DMS53 treated with DMSO at 0.1 percent for 48 hours (cell line): ENCODE results near the gene OR13A1.
"Not testable (repeated sequence)": the region's sequence is repeated elsewhere in the genome, so short reads cannot be mapped to it uniquely, and the experiment has no call there.

Source experiments
- DNase-seq: peaks from one replicate; lab custom pipeline; 2025; ENCODE audit not compliant: unreplicated experiment; lab: John Stamatoyannopoulos, UW

The OR13A1 gene

GRCh38 chr10:45315508-45315907, at the start of gene OR13A1:
TSS of gene OR13A1 (minus strand) at chr10:45315608. CDS start at chr10:45304422, 11,186 bp downstream.
- DNase-seq = no peak

DNA sequence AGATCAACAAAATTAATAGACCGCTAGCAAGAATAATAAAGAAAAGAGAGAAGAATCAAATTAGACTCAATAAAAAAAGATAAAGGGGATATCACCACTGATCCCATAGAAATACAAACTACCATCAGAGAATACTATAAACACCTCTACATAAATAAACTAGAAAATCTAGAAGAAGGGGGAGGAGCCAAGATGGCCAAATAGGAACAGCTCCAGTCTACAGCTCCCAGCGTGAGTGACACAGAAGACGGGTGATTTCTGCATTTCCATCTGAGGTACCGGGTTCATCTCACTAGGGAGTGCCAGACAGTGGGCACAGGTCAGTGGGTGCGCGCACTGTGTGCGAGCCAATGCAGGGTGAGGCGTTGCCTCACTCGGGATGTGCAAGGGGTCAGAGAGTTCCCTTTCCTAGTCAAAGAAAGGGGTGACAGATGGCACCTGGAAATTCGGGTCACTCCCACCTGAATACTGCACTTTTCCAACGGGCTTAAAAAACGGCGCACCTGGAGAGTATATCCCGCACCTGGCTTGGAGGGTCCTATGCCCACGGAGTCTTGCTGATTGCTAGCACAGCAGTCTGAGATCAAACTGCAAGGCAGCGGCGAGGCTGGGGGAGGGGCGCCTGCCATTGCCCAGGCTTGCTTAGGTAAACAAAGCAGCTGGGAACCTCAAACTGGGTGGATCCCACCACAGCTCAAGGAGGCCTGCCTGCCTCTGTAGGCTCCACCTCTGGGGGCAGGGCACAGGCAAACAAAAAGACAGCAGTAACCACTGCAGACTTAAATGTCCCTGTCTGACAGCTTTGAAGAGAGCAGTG, 46.8 kb upstream of the OR13A1 start:
- peak; percentile 13 for DNase-seq

- DNase-seq = peak; percentile 24
These were observed 43.6 kb upstream of the OR13A1 start for GRCh38 chr10:45358961-45359360.

GRCh38 chr10:45355494-45355893, 40.1 kb upstream of the OR13A1 start:
- no peak for DNase-seq

GRCh38 chr10:45354261-45354660, 38.9 kb upstream of the OR13A1 start:
- DNase-seq = no peak

DNA sequence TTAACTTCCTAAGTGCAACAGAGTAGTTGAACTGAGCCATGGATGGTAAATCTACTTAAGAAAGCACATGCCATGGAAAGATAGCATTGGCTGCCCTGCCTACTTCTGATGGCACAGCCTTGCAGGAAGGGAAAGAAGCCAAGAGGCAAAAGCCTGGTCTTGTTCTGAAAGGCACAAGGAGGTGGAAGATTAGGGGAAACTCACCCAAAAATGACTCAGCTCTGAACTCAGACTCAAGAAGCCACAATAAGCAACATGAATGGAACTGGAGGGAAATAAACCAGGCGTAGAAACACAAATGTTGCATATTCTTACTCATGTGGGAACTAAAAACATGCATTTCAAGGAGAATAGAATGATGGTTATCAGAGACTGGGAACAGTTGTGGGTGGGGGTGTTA, 37.8 kb upstream of the OR13A1 start:
- no peak for DNase-seq

DNA sequence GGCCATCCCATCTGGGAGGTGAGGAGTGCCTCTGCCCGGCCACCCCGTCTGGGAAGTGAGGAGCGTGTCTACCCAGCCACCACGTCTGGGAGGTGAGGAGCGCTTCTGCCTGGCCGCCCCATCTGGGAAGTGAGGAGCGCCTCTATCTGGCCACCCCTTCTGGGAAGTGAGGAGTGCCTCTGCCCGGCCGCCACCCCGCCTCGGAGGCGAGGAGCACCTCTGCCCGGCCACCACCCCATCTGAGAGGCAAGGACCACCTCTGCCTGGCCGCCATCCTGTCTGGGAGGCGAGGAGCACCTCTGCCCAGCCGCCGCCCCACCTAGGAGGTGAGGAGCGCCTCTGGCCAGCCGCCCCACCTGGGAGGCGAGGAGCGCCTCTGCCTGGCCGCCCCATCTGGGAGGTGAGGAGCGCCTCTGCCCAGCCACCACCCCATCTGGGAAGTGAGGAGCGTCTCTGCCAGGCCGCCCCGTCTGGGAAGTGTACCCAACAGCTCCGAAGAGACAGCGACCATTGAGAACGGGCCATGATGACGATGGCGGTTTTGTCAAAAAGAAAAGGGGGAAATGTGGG, 32.9 kb upstream of the OR13A1 start:
- DNase-seq = not testable (repeated sequence)

GRCh38 chr10:45347464-45347863, 32.1 kb upstream of the OR13A1 start:
- not testable (repeated sequence) for DNase-seq

DNA sequence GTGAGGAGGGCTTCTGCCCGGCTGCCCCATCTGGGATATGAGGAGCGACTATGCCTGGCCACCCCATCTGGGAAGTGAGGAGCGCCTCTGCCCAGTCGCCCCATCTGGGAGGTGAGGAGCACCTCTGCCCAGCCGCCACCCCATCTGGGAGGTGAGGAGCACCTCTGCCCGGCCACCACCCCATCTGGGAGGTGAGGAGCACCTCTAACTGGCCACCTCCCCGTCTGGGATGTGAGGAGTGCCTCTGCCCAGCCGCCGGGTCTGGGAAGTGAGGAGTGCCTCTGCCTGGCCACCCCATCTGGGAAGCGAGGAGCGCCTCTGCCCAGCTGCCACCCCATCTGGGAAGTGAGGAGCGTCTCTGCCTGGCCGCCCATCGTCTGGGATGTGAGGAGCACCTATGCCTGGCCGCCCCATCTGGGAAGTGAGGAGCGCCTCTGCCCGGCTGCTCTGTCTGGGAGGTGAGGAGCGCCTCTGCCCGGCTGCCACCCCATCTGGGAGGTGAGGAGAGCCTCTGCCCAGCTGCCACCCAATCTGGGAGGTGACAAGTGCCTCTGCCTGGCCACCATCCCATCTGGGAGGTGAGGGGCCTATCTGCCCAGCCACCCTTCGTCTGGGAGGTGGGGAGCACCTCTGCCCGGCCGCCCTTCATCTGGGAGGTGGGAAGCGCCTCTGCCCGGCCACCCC, 31.4 kb upstream of the OR13A1 start:
- not testable (repeated sequence) for DNase-seq

DNA sequence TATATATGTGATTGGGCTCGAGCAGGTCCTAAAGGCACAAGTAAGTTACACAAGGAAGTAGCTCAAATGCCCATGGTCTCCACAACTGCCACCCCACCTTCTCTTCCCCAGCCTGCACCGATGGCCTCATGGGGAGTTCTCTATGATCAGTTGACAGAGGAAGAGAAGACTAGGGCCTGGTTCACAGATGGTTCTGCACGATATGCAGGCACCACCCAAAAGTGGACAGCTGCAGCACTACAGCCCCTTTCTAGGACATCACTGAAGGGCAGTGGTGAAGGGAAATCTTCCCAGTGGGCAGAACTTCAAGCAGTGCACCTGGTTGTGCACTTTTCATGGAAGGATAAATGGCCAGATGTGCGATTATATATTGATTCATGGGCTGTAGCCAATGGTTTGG, 25.0 kb upstream of the OR13A1 start:
- not testable (repeated sequence) for DNase-seq

DNA sequence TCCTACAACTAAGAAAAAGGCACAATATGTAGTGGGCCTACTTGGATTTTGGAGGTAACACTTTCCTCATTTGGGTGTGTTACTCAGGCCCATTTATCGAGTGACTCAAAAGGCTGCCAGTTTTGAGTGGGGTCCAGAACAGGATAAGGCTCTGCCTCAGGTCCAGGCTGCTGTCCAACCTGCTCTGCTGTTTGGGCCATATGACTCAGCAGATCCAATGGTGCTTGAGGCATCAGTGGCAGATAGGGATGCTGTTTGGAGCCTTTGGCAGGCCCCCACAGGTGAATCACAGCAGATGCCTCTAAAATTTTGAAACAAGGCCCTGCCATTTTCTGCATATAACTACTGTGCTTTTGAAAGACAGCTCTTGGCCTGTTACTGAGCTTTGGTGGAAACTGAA, 24.5 kb upstream of the OR13A1 start:
- DNase-seq = no peak

DNA sequence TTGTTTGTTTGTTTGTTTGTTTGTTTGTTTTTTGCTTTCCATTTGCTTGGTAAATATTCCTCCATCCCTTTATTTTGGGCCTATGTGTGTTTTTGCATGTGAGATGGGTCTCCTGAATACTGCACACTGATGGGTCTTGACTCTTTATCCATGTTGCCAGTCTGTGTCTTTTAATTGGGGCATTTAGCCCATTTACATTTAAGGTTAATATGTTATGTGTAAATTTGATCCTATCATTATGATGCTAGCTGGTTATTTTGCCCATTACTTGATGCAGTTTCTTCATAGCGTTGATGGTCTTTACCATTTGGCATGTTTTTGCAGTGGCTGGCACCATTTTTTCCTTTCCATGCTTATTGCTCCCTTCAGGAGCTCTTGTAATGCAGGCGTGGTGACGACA, 16.4 kb upstream of the OR13A1 start:
- DNase-seq = not testable (repeated sequence)

DNA sequence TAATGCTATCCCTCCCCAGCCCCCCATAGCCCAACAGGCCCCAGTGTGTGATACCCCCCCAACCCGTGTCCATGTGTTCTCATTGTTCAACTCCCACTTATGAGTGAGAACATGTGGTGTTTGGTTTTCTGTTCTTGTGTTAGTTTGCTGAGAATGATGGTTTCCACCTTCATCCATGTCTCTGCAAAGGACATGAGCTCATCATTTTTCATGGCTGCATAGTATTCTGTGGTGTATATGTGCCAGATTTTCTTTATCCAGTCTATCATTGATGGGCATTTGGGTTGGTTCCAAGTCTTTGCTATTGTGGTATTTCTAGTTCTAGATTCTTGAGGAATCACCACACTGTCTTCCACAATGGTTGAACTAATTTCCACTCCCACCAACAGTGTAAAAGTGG, 11.5 kb upstream of the OR13A1 start:
- DNase-seq = not testable (repeated sequence)

GRCh38 chr10:45325116-45325515, 9.7 kb upstream of the OR13A1 start:
- no peak for DNase-seq

DNA sequence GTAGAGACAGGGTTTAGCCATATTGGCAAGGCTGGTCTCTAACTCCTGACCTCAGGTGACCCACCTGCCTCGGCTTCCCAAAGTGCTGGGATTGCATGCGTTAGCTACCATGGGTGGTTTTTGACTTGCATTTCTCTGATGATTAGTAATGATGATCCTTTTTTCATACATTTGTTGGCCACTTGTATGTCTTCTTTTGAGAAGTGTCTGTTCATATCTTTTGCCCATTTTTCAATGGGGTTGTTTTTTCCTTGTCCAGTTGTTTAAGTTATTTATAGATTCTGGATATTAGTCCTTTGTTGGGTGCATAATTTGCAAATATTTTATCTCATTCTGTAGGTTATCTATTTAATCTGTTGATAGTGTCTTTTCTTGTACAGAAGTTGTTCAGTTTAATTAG, 4.3 kb upstream of the OR13A1 start:
- DNase-seq = no peak

DNA sequence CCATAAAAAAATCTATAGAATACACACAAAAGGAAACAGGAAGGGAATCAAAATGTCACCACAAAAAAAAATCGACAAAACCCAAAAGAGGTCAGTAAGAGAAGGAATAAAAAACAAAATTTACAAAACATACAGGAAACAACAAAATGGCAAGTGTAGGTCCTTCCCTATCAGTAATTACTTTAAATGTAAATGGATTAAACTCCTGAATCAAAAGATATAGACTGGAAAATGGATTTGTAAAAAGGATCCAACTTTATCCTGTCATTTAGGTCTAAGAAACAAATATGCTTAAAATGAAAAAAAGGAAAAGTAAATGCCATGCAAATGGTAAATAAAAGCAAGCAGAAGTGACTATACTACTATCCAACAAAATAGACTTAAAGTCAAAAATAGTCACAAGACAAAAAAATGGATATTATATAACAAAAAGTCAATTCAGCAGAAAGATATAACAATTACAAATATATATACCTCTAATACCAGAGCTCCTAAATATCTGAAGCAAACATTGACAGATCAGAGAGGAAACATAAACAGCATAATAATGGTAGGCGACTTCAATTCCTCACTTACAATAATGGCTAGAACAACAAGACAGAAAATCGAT, 2.0 kb downstream of the OR13A1 start:
- DNase-seq = no peak

GRCh38 chr10:45308707-45309106, 6.7 kb downstream of the OR13A1 start:
- DNase-seq = no peak

- no peak for DNase-seq
These were observed 12.8 kb downstream of the OR13A1 start for GRCh38 chr10:45302573-45302972.

DNA sequence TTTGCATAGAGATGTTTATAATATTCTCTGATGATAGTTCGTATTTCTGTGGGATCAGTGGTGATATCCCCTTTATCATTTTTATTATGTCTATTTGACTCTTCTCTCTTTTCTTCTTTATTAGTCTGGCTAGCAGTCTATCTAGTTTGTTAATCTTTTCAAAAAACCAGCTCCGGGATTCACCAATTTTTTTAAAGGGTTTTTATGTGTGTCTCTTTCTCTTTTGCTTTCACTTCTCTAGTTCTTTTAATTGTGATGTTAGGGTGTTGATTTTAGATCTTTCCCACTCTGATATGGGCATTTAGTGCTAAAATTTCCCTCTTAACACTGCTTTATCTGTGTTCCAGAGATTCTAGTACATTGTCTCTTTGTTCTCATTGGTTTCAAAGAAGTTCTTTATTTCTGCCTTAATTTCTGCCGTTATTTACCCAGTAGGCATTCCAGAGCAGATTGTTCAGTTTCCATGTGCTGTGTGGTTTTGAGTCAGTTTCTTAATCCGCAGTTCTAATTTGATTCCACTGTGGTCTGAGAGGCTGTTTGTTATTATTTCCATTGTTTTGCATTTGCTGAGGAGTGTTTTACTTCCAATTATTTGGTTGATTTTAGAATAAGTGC, 17.0 kb downstream of the OR13A1 start:
- not testable (repeated sequence) for DNase-seq

DNA sequence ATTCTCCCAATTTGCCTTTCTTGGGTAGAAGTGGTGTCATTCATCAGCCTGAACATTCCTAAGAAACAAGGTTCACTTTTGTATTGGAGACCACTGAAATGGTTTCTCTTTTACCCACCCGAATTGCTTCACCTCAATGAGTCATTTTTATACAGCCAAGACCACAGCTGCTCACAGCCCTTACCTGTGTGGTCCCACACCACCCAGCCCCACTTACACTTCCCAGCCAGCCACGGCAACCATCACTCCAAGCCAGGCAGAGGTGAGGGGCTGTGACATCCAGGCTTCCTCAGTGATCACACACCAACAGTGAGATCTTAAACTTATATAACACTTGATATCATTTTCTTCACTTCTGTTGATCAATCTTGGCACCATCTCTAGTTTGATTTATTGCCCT, 20.7 kb downstream of the OR13A1 start:
- DNase-seq = no peak

DNA sequence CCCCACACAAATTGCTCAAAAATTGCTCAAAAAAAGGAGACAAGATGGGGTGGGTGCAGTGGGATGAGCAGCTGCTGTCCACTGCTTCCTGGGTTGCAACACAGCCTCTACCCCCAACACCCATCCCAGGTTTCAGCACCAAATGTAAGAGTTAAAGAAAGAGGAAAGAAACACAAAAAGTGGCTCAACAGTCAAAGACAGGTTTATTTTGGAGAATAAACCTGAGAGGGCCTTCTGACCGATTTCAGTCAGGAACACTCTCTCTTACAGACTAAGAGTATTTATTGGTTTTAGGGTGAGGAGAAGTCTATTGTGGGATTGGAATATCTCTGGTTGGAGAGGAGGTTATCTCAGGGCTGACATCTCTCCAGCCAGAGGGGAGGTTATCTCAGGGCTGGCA, 28.4 kb downstream of the OR13A1 start:
- no peak for DNase-seq
